Hematopoietic multipotent progenitor cell treated with erythropoietin and hydrocortisone succinate and interleukin-3 and kit ligand, for 6 days (in vitro differentiated cells): ENCODE results near the gene TIAL1.

Experiments used
- DNase-seq: peaks from one replicate; pipeline ENCODE4 v3.0.0-alpha.2; 2015

The TIAL1 gene

GRCh38 chr10:119526621-119527592, 69.9 kb downstream of the TIAL1 start:
- no peak for DNase-seq

GRCh38 chr10:119526149-119526548, 70.6 kb downstream of the TIAL1 start:
- DNase-seq, result no peak

GRCh38 chr10:119525116-119525515, 71.6 kb downstream of the TIAL1 start:
- DNase-seq, result no peak

- DNase-seq, result no peak
Measured at GRCh38 chr10:119524720-119525070, 72.1 kb downstream of the TIAL1 start.

- DNase-seq, result no peak
Measured at GRCh38 chr10:119523895-119524719, 72.7 kb downstream of the TIAL1 start.
